OCI-LY3 (cell line): ENCODE measurements around the gene RIC1.

Source experiments
- EZH2phosphoT487 ChIP-seq: fragments of 200-600 bp; shearing (Covaris generic); IDR thresholded peaks from 2 replicates; pipeline ENCODE4 v1.6.1; 2018; ENCODE audit warnings: antibody characterized with exemption, mixed run types, low read depth
- TF ChIP-seq, protein P1 (sequence below): fragments of 200-600, 300-600 bp; sonication (generic); IDR thresholded peaks from 2 replicates; pipeline ENCODE4 v1.5.1; 2014; ENCODE audit warnings: antibody characterized with exemption, low read length, low read depth

DNA sequence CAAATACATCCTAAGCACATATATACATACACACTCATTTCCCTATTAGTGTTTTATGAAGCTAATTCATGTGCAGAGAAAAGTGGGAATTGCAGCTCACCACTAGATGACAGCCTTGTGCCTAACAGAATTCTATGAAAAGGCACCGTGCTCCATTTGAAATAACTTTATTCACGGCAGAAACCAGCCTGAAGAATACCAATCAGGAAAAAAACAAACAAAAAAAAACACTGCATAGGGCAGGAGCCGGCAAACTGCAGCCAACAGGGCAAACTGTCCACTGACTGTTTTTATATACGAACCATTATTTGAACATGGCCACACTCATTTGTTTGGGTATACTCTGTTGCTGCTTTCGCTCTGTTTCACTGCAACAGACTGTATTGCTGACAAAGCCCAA lies 170.4 kb downstream of the RIC1 start:
- TF ChIP-seq, protein P1, sequence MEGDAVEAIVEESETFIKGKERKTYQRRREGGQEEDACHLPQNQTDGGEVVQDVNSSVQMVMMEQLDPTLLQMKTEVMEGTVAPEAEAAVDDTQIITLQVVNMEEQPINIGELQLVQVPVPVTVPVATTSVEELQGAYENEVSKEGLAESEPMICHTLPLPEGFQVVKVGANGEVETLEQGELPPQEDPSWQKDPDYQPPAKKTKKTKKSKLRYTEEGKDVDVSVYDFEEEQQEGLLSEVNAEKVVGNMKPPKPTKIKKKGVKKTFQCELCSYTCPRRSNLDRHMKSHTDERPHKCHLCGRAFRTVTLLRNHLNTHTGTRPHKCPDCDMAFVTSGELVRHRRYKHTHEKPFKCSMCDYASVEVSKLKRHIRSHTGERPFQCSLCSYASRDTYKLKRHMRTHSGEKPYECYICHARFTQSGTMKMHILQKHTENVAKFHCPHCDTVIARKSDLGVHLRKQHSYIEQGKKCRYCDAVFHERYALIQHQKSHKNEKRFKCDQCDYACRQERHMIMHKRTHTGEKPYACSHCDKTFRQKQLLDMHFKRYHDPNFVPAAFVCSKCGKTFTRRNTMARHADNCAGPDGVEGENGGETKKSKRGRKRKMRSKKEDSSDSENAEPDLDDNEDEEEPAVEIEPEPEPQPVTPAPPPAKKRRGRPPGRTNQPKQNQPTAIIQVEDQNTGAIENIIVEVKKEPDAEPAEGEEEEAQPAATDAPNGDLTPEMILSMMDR, result peak; percentile 72
- TF ChIP-seq EZH2phosphoT487, result no peak
